Measurements from ENCODE around the gene LMX1B.

DNA sequence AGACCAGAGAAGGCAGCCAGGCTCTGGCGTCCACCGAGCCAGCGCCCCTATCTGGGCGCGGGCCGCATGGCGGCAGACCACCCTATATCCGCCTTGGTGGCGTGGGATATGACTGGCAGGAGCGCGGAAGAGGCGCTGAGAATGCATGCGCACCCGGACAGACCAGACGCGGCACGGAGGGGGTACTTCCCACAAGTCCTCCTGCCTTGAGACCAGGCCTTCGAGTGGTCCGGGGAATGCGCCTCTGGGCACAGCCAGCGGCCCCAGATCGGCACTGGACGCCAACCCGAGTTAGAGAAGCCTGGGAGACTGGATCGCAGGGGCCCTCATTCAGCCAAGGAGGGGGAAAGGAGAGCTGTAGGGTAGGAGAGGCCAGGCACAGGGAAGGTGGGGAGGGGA is 2.5 kb upstream of the LMX1B start:
- TF ChIP-seq RORB (CRISPR knock-in tag; IDR thresholded peaks at IDR 0.05), result no peak
- TF ChIP-seq, protein P1, sequence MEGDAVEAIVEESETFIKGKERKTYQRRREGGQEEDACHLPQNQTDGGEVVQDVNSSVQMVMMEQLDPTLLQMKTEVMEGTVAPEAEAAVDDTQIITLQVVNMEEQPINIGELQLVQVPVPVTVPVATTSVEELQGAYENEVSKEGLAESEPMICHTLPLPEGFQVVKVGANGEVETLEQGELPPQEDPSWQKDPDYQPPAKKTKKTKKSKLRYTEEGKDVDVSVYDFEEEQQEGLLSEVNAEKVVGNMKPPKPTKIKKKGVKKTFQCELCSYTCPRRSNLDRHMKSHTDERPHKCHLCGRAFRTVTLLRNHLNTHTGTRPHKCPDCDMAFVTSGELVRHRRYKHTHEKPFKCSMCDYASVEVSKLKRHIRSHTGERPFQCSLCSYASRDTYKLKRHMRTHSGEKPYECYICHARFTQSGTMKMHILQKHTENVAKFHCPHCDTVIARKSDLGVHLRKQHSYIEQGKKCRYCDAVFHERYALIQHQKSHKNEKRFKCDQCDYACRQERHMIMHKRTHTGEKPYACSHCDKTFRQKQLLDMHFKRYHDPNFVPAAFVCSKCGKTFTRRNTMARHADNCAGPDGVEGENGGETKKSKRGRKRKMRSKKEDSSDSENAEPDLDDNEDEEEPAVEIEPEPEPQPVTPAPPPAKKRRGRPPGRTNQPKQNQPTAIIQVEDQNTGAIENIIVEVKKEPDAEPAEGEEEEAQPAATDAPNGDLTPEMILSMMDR (IDR thresholded peaks at IDR 0.05), result no peak
- TF ChIP-seq TEAD4 (CRISPR knock-in tag; IDR thresholded peaks at IDR 0.05), result no peak
- TF ChIP-seq GTF2I (CRISPR knock-in tag; conservative IDR thresholded peaks at IDR 0.05), result no peak
- TF ChIP-seq, protein P2, sequence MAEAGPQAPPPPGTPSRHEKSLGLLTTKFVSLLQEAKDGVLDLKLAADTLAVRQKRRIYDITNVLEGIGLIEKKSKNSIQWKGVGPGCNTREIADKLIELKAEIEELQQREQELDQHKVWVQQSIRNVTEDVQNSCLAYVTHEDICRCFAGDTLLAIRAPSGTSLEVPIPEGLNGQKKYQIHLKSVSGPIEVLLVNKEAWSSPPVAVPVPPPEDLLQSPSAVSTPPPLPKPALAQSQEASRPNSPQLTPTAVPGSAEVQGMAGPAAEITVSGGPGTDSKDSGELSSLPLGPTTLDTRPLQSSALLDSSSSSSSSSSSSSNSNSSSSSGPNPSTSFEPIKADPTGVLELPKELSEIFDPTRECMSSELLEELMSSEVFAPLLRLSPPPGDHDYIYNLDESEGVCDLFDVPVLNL (CRISPR knock-in tag; IDR thresholded peaks at IDR 0.05; ENCODE audit: borderline replicate concordance, low read depth), result no peak
- TF ChIP-seq, protein P3, sequence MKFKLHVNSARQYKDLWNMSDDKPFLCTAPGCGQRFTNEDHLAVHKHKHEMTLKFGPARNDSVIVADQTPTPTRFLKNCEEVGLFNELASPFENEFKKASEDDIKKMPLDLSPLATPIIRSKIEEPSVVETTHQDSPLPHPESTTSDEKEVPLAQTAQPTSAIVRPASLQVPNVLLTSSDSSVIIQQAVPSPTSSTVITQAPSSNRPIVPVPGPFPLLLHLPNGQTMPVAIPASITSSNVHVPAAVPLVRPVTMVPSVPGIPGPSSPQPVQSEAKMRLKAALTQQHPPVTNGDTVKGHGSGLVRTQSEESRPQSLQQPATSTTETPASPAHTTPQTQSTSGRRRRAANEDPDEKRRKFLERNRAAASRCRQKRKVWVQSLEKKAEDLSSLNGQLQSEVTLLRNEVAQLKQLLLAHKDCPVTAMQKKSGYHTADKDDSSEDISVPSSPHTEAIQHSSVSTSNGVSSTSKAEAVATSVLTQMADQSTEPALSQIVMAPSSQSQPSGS (CRISPR knock-in tag; IDR thresholded peaks at IDR 0.05; ENCODE audit: borderline replicate concordance, low read depth), result no peak
- TF ChIP-seq ZNF232 (CRISPR knock-in tag; IDR thresholded peaks at IDR 0.05), result no peak
- TF ChIP-seq NR1H2 (CRISPR knock-in tag; IDR thresholded peaks at IDR 0.05), result no peak
- TF ChIP-seq CREB1 (CRISPR knock-in tag; IDR thresholded peaks at IDR 0.05), result no peak
- TF ChIP-seq NFYB (CRISPR knock-in tag; conservative IDR thresholded peaks at IDR 0.05; ENCODE audit: low read depth), result no peak
- TF ChIP-seq CBFB (CRISPR knock-in tag; IDR thresholded peaks at IDR 0.05; ENCODE audit: low read depth), result no peak
- TF ChIP-seq ZNF219 (CRISPR knock-in tag; IDR thresholded peaks at IDR 0.05; ENCODE audit: borderline replicate concordance), result no peak
- TF ChIP-seq, protein P4, sequence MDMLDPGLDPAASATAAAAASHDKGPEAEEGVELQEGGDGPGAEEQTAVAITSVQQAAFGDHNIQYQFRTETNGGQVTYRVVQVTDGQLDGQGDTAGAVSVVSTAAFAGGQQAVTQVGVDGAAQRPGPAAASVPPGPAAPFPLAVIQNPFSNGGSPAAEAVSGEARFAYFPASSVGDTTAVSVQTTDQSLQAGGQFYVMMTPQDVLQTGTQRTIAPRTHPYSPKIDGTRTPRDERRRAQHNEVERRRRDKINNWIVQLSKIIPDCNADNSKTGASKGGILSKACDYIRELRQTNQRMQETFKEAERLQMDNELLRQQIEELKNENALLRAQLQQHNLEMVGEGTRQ (CRISPR knock-in tag; IDR thresholded peaks at IDR 0.05), result no peak

Measured in WTC11 (cell line).